ENCODE results near the gene FGGY. TPM values are rescaled to one million over a fixed set of nuclear protein-coding genes. Genes with fewer than 3 reads are reported as not detected.
A peak's percentile ranks its signal among the peaks of the same experiment; 100 is the strongest.

The FGGY gene
- total RNA-seq, 2 donors from 2014 or later, result 12.2 to 17.4 TPM

GRCh38 chr1:59433440-59433813, 136.5 kb downstream of the FGGY start:
- intact Hi-C loops (cut with DNase I), result no loop called here
- H3K27me3 ChIP-seq, result no peaks in the 10 kb centered on the region
- ATAC-seq (no peak), DNase-seq (no peak)
- no peaks in the 10 kb centered on the region for H3K9me3 ChIP-seq
- H3K4me1 ChIP-seq, result peaks cover 20% of the 10 kb centered on the region
- WGBS, 2 donors, result 88 to 89% methylated on average over 6 of the region's 6 CpGs
- H3K36me3 ChIP-seq (replicated peaks in 1 of 2; ENCODE audit: insufficient read depth in 1 of 2, low read depth in 2 of 2), result no peaks in the 10 kb centered on the region
- peak overlapping the region in 2 of 4 donors; percentile 71 to 73 for H3K27ac ChIP-seq
- no peak for TF ChIP-seq POLR2A (IDR thresholded peaks at IDR 0.05)
- TF ChIP-seq, protein P1, sequence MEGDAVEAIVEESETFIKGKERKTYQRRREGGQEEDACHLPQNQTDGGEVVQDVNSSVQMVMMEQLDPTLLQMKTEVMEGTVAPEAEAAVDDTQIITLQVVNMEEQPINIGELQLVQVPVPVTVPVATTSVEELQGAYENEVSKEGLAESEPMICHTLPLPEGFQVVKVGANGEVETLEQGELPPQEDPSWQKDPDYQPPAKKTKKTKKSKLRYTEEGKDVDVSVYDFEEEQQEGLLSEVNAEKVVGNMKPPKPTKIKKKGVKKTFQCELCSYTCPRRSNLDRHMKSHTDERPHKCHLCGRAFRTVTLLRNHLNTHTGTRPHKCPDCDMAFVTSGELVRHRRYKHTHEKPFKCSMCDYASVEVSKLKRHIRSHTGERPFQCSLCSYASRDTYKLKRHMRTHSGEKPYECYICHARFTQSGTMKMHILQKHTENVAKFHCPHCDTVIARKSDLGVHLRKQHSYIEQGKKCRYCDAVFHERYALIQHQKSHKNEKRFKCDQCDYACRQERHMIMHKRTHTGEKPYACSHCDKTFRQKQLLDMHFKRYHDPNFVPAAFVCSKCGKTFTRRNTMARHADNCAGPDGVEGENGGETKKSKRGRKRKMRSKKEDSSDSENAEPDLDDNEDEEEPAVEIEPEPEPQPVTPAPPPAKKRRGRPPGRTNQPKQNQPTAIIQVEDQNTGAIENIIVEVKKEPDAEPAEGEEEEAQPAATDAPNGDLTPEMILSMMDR (IDR thresholded peaks at IDR 0.05), result no peak
- no peak overlapping the region for H3K4me3 ChIP-seq

- ATAC-seq, result no peak
- 82 to 85% methylated on average over 3 of the region's 3 CpGs for WGBS, 2 donors
Observed at GRCh38 chr1:59434336-59434735, 137.4 kb downstream of the FGGY start.

GRCh38 chr1:59436637-59437036, 139.7 kb downstream of the FGGY start:
- ATAC-seq, result no peak
- no peak overlapping the region for H3K4me3 ChIP-seq
- no peaks in the 10 kb centered on the region for H3K36me3 ChIP-seq (replicated peaks in 1 of 2; ENCODE audit: insufficient read depth in 1 of 2, low read depth in 2 of 2)
- WGBS, 2 donors, result 62 to 71% methylated on average over 2 of the region's 2 CpGs
- DNase-seq, result no peak
- H3K27ac ChIP-seq, result no peak overlapping the region
- no peak for TF ChIP-seq POLR2A (IDR thresholded peaks at IDR 0.05)
- TF ChIP-seq, protein P1 (IDR thresholded peaks at IDR 0.05), result no peak
- no peaks in the 10 kb centered on the region for H3K27me3 ChIP-seq
- H3K9me3 ChIP-seq, result no peaks in the 10 kb centered on the region
- H3K4me1 ChIP-seq, result peaks cover 19% of the 10 kb centered on the region
- intact Hi-C loops (cut with DNase I), result no loop called here

More at GRCh38 chr1:59434336-59434735, 137.4 kb downstream of the FGGY start:
- no peak overlapping the region for H3K27ac ChIP-seq
- no peaks in the 10 kb centered on the region for H3K9me3 ChIP-seq
- intact Hi-C loops (cut with DNase I), result no loop called here
- no peaks in the 10 kb centered on the region for H3K36me3 ChIP-seq (replicated peaks in 1 of 2; ENCODE audit: insufficient read depth in 1 of 2, low read depth in 2 of 2)
- TF ChIP-seq, protein P1 (IDR thresholded peaks at IDR 0.05), result no peak
- TF ChIP-seq POLR2A (IDR thresholded peaks at IDR 0.05), result no peak
- no peak for DNase-seq
- no peaks in the 10 kb centered on the region for H3K27me3 ChIP-seq
- peaks cover 20% of the 10 kb centered on the region for H3K4me1 ChIP-seq
- H3K4me3 ChIP-seq, result no peak overlapping the region

- peaks cover 7% of the 10 kb centered on the region for H3K4me1 ChIP-seq
- no peak for TF ChIP-seq POLR2A (IDR thresholded peaks at IDR 0.05)
- TF ChIP-seq, protein P1 (IDR thresholded peaks at IDR 0.05), result no peak
- WGBS, 2 donors, result 100% methylated on average over 1 of the region's 1 CpG
- H3K27ac ChIP-seq, result no peak overlapping the region
- H3K9me3 ChIP-seq, result no peaks in the 10 kb centered on the region
- ATAC-seq (no peak), DNase-seq (no peak)
- H3K36me3 ChIP-seq (replicated peaks in 1 of 2; ENCODE audit: insufficient read depth in 1 of 2, low read depth in 2 of 2), result no peaks in the 10 kb centered on the region
- no peak overlapping the region for H3K4me3 ChIP-seq
- intact Hi-C loops (cut with DNase I), result no loop called here
- no peaks in the 10 kb centered on the region for H3K27me3 ChIP-seq
Observed at GRCh38 chr1:59438058-59438560, 141.2 kb downstream of the FGGY start.

DNA sequence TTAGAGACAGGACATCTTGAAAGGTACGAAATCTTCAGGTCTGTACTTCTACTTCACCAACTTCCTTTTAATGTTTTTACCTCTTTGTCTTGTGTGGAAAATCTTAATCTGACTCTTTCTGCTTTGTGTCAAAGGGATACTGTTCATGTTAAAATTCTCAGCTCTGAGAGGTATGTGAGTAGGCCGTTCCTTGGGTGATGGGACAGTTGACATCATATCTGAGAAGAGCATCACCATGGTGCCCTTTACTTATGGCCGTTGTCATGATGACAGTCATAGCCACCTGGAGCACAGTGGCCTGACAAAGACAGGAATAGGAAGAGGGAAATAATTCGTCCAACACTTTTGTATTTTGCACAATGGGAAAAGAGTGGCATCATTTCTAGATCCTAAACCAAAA, 145.6 kb downstream of the FGGY start:
- DNase-seq (no peak), ATAC-seq (no peak)
- Histone ChIP-seq H3K27ac (no peak overlapping the region), H3K4me3 (no peak overlapping the region), H3K36me3 (replicated peaks in 1 of 2; ENCODE audit: insufficient read depth in 1 of 2, low read depth in 2 of 2) (no peaks in the 10 kb centered on the region), H3K4me1 (peaks cover 10% of the 10 kb centered on the region), H3K27me3 (no peaks in the 10 kb centered on the region), H3K9me3 (no peaks in the 10 kb centered on the region)
- 86 to 93% methylated on average over 4 of the region's 4 CpGs for WGBS, 2 donors
- intact Hi-C loops (cut with DNase I), result no loop called here
- TF ChIP-seq POLR2A (IDR thresholded peaks at IDR 0.05), result no peak
- TF ChIP-seq, protein P1 (IDR thresholded peaks at IDR 0.05), result no peak

Measured in body of pancreas (tissue), 4 donors.